NOMO-1 treated with DMSO at 0.1 percent for 48 hours (cell line): ENCODE results near the gene SPTBN1.
"Not testable (repeated sequence)": the region's sequence is repeated elsewhere in the genome, so short reads cannot be mapped to it uniquely, and the experiment has no call there.

Experiments
- DNase-seq: peaks from one replicate; lab custom pipeline; 2025; ENCODE audit not compliant: unreplicated experiment; lab: John Stamatoyannopoulos, UW

The SPTBN1 gene

DNA sequence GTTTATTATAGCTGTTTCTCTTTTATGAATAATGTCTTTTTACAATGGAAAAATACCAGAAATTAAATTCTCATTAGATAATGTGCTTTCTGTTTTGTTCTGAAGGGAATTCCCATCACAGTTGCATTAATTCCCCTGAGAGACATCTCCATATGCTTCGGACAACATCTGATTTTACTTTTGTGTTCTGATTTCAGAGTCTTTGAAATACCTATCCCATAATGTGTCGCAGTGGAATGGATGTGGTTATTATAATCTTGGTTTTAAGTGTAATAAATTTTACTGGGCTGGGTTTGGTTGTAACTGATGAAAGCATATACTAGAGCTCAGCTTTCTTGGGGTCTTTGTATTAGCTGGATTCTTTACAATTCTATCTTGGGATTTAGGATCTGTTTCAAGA lies 12.5 kb downstream of the SPTBN1 start:
- DNase-seq: no peak

DNA sequence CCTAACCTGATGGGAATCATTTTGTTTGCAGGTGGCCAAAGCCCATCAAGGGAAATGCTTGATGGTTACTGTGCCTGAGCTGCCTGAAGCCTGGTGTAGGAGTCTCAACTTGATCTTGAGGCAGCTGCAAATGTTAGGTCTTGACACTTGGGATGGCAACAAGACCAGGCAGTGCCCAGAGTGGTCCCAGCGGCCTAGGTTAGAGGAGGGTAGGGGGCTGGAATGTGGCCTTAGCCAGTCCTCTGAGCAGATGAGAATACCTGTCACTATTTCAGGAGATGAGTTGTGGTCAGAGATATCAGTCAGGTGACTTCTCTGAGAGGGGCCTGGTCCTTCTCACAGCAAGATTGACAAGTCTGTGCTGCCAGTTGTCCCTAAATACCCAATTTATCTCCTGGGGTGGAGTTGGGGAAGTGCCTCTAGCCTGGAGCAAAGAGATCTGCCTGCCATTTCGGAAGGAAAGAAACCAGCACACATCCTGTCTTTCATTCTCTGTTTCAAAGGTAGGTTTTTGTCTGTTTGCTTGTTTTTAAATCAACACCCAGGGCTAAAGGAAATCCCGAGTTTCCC lies 13.4 kb downstream of the SPTBN1 start:
- DNase-seq: no peak

- DNase-seq: no peak
Measured at GRCh38 chr2:54470266-54470938, 14.3 kb downstream of the SPTBN1 start.

DNA sequence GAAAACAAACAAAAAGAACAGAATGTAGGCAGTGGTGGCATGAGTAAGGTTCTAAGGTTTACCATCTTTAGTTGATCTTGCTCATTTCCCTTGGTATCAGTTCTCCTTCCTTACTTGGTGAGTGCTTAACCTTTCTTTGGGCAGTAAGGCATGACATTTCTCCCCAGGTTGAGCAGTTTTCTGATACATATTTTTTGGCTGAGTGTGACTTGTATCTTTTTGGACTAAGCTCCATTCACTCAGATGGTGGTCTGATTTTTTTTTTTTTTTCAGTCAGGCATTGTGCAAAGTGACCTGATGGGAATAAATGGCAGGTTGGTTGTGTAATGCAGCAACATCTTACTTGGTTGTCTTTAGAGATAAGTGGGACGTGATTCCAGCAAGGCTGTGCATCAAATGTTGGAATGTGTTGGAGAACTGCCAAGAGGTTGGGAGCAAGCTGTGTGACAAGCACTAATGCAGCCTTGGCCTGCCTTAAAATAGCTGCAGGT lies 15.1 kb downstream of the SPTBN1 start:
- no peak for DNase-seq

- DNase-seq: no peak
Measured at GRCh38 chr2:54473851-54474250, 17.7 kb downstream of the SPTBN1 start.

- no peak for DNase-seq
Measured at GRCh38 chr2:54475285-54475684, 19.2 kb downstream of the SPTBN1 start.

DNA sequence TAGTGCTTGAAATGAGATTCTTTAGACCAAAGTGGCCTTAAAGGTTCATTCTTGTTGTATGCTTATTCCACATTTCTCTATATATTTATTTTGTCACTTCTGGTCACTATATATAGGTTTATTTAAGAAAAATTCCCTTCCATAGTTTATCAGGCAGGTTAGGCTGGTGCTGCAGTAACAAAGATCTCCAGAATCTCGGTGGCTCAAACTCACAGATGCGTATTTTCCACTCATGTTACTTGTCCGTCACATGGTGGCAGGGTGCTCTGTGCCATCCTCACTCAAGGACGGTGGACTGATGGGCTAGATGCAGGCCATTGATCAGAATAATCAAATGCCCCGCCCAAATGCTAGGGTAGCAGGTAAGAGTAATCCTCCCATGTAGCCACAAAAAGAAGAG lies 19.8 kb downstream of the SPTBN1 start:
- DNase-seq: no peak

- no peak for DNase-seq
Measured at GRCh38 chr2:54476852-54477251, 20.7 kb downstream of the SPTBN1 start.

DNA sequence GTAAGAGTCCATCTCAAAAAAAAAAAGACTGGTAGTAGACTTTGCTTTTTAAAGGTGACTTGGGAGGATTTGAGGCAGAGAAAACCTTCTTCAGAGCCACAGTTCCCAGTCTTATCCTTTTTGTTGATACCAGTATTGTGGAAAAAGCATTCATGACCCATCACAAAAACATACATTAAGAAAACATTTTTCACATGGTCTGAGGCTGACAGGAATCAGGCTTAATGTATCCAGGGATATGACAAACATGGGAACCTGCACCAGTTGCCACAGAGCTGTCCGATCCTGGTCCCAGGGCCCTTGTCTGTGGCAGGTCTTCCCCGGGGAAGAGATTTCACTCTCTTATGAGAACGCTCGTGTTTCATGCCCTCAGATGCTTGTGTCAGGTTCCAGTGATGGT lies 21.8 kb downstream of the SPTBN1 start:
- DNase-seq: no peak

DNA sequence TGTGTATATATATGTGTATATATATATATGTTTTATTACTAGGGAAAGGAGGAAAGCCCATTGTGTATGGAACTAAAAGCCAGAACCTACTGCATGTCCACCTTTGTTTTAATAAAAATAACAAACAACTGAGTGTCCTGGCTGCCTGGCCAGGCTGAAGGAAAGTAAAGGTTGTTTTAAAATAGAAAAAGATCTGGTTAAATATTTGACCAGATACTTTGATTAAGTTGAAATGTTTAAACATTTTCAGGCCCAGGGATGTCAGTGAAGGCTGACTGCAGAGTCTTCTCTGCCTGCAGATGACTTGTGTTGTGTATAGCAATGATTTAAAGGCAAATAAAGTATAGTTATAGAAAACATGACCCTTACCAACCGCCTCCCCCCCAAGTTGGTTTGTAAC lies 22.8 kb downstream of the SPTBN1 start:
- DNase-seq: no peak

DNA sequence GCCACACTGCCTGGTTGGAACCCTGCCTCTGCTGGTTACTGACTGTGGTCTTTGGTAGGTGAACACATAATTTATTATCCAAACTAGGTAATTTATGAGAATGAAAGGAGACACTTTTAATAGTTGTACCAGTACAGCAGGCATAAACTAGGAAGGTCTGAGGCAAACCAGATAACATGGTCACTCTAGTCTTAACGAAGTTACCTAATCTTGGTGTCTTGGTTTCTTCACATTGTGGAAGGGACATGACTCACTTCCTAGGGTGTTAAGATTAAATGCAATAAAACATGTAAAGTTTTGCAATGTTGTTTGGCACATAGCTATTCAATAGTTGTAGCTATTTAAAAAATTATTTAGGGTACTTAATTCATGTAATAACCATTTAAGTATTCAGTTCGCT lies 23.3 kb downstream of the SPTBN1 start:
- DNase-seq: peak; percentile 51

GRCh38 chr2:54480025-54480424 lies 23.9 kb downstream of the SPTBN1 start:
- DNase-seq: no peak

- no peak for DNase-seq
Measured at GRCh38 chr2:54481686-54482085, 25.6 kb downstream of the SPTBN1 start.

DNA sequence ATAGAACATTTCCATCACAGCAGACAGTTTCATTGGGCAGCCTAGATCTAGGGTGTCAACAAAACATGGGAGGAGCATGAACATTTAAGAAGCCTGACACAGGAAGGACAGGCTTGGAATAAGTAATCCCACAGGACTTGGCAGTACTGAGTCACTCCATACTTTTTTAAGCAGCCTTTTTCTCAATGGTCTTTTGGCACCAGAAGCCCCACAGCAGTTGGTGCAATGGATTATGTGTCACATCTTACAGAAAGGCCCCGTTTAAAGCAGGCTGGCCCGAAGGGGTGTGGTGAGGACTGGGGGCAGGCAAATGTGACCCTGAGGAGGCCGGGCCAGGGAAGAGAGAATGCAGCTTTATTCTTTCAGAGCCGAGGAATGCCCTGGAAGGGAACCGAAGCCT lies 26.6 kb downstream of the SPTBN1 start:
- DNase-seq: no peak

- DNase-seq: no peak
Measured at GRCh38 chr2:54483426-54483825, 27.3 kb downstream of the SPTBN1 start.

- DNase-seq: not testable (repeated sequence)
Measured at GRCh38 chr2:54485756-54486155, 29.6 kb downstream of the SPTBN1 start.

- DNase-seq: no peak
Measured at GRCh38 chr2:54486766-54487165, 30.6 kb downstream of the SPTBN1 start.

- no peak for DNase-seq
Measured at GRCh38 chr2:54490863-54491262, 34.7 kb downstream of the SPTBN1 start.

GRCh38 chr2:54492335-54492734 lies 36.2 kb downstream of the SPTBN1 start:
- DNase-seq: no peak

- no peak for DNase-seq
Measured at GRCh38 chr2:54494087-54494486, 38.0 kb downstream of the SPTBN1 start.

DNA sequence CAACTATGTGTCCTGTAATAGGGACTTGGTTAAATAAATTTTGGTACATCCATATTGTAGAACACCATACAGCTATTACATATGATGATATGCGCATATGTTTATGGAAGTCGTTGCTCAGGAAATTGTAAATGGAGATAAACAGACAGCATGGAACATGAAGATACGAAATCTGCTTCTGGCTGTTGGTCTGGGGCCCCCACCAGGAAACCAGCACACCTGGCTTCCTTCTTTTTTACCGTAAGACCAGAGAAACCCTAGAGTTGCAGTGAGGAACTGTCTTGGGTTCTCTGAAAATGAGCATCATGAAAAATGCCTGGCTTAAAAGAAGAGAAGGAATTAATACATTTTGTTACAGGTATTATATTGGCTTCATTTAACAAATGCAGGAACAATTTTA lies 40.8 kb downstream of the SPTBN1 start:
- no peak for DNase-seq

- no peak for DNase-seq
Measured at GRCh38 chr2:54497763-54498680, 41.9 kb downstream of the SPTBN1 start.
